ENCODE data around the gene C2orf78.
"Not testable (repeated sequence)": the region's sequence is repeated elsewhere in the genome, so short reads cannot be mapped to it uniquely, and the experiment has no call there.

C2orf78 gene

GRCh38 chr2:73783883-73784282 lies at the start of gene C2orf78:
Gene C2orf78 (plus strand): TSS chr2:73784183. CDS start chr2:73784310, 127 bp downstream.
- in situ Hi-C loops (cut with MboI; ENCODE audit: low sequenced_read_pairs), result not testable (repeated sequence)

- in situ Hi-C loops (cut with MboI; ENCODE audit: low sequenced_read_pairs), result no loop called here
Observed at GRCh38 chr2:73736378-73736777, 47.6 kb upstream of the C2orf78 start.

- in situ Hi-C loops (cut with MboI; ENCODE audit: low sequenced_read_pairs), result no loop called here
Observed at GRCh38 chr2:73736855-73737779, 46.9 kb upstream of the C2orf78 start, which contains the start of gene TPRKB. Gene TPRKB (minus strand): TSS chr2:73737345. CDS start chr2:73734569, 2,776 bp downstream.

GRCh38 chr2:73739101-73739500 lies 44.9 kb upstream of the C2orf78 start:
- in situ Hi-C loops (cut with MboI; ENCODE audit: low sequenced_read_pairs), result no loop called here

- in situ Hi-C loops (cut with MboI; ENCODE audit: low sequenced_read_pairs), result no loop called here
Observed at GRCh38 chr2:73740767-73741166, 43.2 kb upstream of the C2orf78 start.

GRCh38 chr2:73746015-73746876 lies 37.7 kb upstream of the C2orf78 start:
- in situ Hi-C loops (cut with MboI; ENCODE audit: low sequenced_read_pairs), result no loop called here

- in situ Hi-C loops (cut with MboI; ENCODE audit: low sequenced_read_pairs), result no loop called here
Observed at GRCh38 chr2:73746877-73747208, 37.1 kb upstream of the C2orf78 start.

GRCh38 chr2:73749314-73749713 lies 34.7 kb upstream of the C2orf78 start:
- in situ Hi-C loops (cut with MboI; ENCODE audit: low sequenced_read_pairs), result no loop called here

- in situ Hi-C loops (cut with MboI; ENCODE audit: low sequenced_read_pairs), result not testable (repeated sequence)
Observed at GRCh38 chr2:73754332-73754731, 29.7 kb upstream of the C2orf78 start.

GRCh38 chr2:73759285-73759764 lies 24.7 kb upstream of the C2orf78 start:
- in situ Hi-C loops (cut with MboI; ENCODE audit: low sequenced_read_pairs), result no loop called here

- in situ Hi-C loops (cut with MboI; ENCODE audit: low sequenced_read_pairs), result no loop called here
Observed at GRCh38 chr2:73759904-73760303, 24.1 kb upstream of the C2orf78 start.

GRCh38 chr2:73762571-73762970 lies 21.4 kb upstream of the C2orf78 start:
- in situ Hi-C loops (cut with MboI; ENCODE audit: low sequenced_read_pairs), result no loop called here

GRCh38 chr2:73764945-73765344 lies 19.0 kb upstream of the C2orf78 start:
- in situ Hi-C loops (cut with MboI; ENCODE audit: low sequenced_read_pairs), result no loop called here

- in situ Hi-C loops (cut with MboI; ENCODE audit: low sequenced_read_pairs), result no loop called here
Observed at GRCh38 chr2:73766349-73766748, 17.6 kb upstream of the C2orf78 start.

- in situ Hi-C loops (cut with MboI; ENCODE audit: low sequenced_read_pairs), result no loop called here
Observed at GRCh38 chr2:73766994-73767393, 17.0 kb upstream of the C2orf78 start.

GRCh38 chr2:73770725-73771124 lies 13.3 kb upstream of the C2orf78 start:
- in situ Hi-C loops (cut with MboI; ENCODE audit: low sequenced_read_pairs), result no loop called here

- in situ Hi-C loops (cut with MboI; ENCODE audit: low sequenced_read_pairs), result no loop called here
Observed at GRCh38 chr2:73772819-73773218, 11.2 kb upstream of the C2orf78 start.

GRCh38 chr2:73776381-73776780 lies 7.6 kb upstream of the C2orf78 start:
- in situ Hi-C loops (cut with MboI; ENCODE audit: low sequenced_read_pairs), result no loop called here

GRCh38 chr2:73776869-73777519 lies 7.0 kb upstream of the C2orf78 start:
- in situ Hi-C loops (cut with MboI; ENCODE audit: low sequenced_read_pairs), result no loop called here

GRCh38 chr2:73778867-73779466 lies 5.0 kb upstream of the C2orf78 start:
- in situ Hi-C loops (cut with MboI; ENCODE audit: low sequenced_read_pairs), result not testable (repeated sequence)

All from HL-60/S4 treated with retinoic acid at 250 ng/mL for 4 days and 3 days (cell line).